GM23338 (cell line): ENCODE results near the gene KDM4C. TPM values are rescaled to one million over a fixed set of nuclear protein-coding genes. Genes with fewer than 3 reads are reported as not detected.

Source experiments
- ATAC-seq: fragments of 200-7000 bp; cut with Tn5 transposase; 3 replicates; pipeline ENCODE4 v1.9.1; 2020
- DNase-seq: peaks from one replicate; pipeline ENCODE4 v3.0.0-alpha.2; 2015; ENCODE audit warnings: low spot score
- H2AFZ ChIP-seq: fragments of 200-600 bp; sonication (generic); 2 replicates; pipeline ENCODE4 v1.8.0; 2016; ENCODE audit warnings: antibody characterized with exemption, mild to moderate bottlenecking, moderate library complexity
- H3F3A ChIP-seq: fragments of 200-600 bp; sonication (generic); replicated peaks from 2 replicates; pipeline ENCODE4 v1.8.0; 2017; ENCODE audit warnings: antibody characterized with exemption, mixed run types, low read depth
- H3K27ac ChIP-seq: fragments of 200-600 bp; sonication (generic); 2 replicates; pipeline ENCODE4 v1.6.1; 2016; ENCODE audit warnings: low read depth
- H3K27me3 ChIP-seq: fragments of 200-600 bp; sonication (generic); 2 replicates; pipeline ENCODE4 v1.8.0; 2016; ENCODE audit warnings: mild to moderate bottlenecking, mixed run types, moderate library complexity; ENCODE audit not compliant: insufficient read depth
- H3K36me3 ChIP-seq: fragments of 200-600 bp; sonication (generic); 2 replicates; pipeline ENCODE4 v1.8.0; 2016; ENCODE audit warnings: mild to moderate bottlenecking; ENCODE audit not compliant: insufficient read depth
- H3K4me1 ChIP-seq: fragments of 200-600 bp; sonication (generic); 2 replicates; pipeline ENCODE4 v1.8.0; 2016; ENCODE audit warnings: mild to moderate bottlenecking, moderate library complexity; ENCODE audit not compliant: insufficient read depth
- H3K4me2 ChIP-seq: fragments of 200-600 bp; sonication (generic); 2 replicates; pipeline ENCODE4 v1.7.1; 2017; ENCODE audit warnings: mixed run types
- H3K4me3 ChIP-seq: fragments of 200-600 bp; sonication (generic); 2 replicates; pipeline ENCODE4 v1.6.1; 2016; ENCODE audit warnings: mixed run types
- H3K79me2 ChIP-seq: fragments of 200-600 bp; sonication (generic); replicated peaks from 2 replicates; pipeline ENCODE4 v1.8.0; 2017; ENCODE audit warnings: mild to moderate bottlenecking; ENCODE audit not compliant: insufficient read depth
- H3K9me2 ChIP-seq: fragments of 200-600 bp; sonication (generic); 2 replicates; pipeline ENCODE4 v1.8.0; 2017; ENCODE audit not compliant: insufficient read depth
- H4K20me1 ChIP-seq: fragments of 200-600 bp; sonication (generic); replicated peaks from 2 replicates; pipeline ENCODE4 v1.8.0; 2017; ENCODE audit warnings: mild to moderate bottlenecking; ENCODE audit not compliant: insufficient read depth
- H3K27ac Mint-ChIP-seq: 2 replicates; pipeline ENCODE4 v1.8.0; 2020; ENCODE audit warnings: inconsistent platforms, mild to moderate bottlenecking, moderate library complexity, mixed read lengths
- H3K27me3 Mint-ChIP-seq: 3 replicates; pipeline ENCODE4 v1.8.0; 2022; ENCODE audit warnings: low read depth, mild to moderate bottlenecking, moderate library complexity, mixed read lengths, inconsistent platforms; ENCODE audit not compliant: insufficient read depth, poor library complexity
- H3K36me3 Mint-ChIP-seq: 3 replicates; pipeline ENCODE4 v1.8.0; 2021; ENCODE audit warnings: low read depth, mild to moderate bottlenecking, inconsistent platforms, moderate library complexity, mixed read lengths
- H3K4me1 Mint-ChIP-seq: 3 replicates; pipeline ENCODE4 v1.8.0; 2020; ENCODE audit warnings: mild to moderate bottlenecking, inconsistent platforms, mixed read lengths
- H3K4me3 Mint-ChIP-seq: 3 replicates; pipeline ENCODE4 v1.8.0; 2021; ENCODE audit warnings: moderate library complexity, mild to moderate bottlenecking, inconsistent platforms, mixed read lengths
- H3K9me3 Mint-ChIP-seq: 3 replicates; pipeline ENCODE4 v1.8.0; 2020; ENCODE audit warnings: moderate library complexity, mild to moderate bottlenecking, inconsistent platforms, mixed read lengths
- CREB1 ChIP-seq: fragments of 250-450 bp; sonication (Bioruptor Pico); IDR thresholded peaks from 2 replicates; pipeline ENCODE4 v1.5.0; 2020; ENCODE audit warnings: low read depth, mild to moderate bottlenecking, moderate library complexity
- CTCF ChIP-seq, 2 experiments: fragments of 200-600 bp in 1 of 2; sonication (generic) in 1 of 2; conservative IDR thresholded peaks; 2 replicates each; pipeline versions ENCODE4 v1.5.1 to v1.6.1; 2016 to 2017; ENCODE audit warnings: antibody characterized with exemption in 2 of 2, low read depth in 2 of 2, mild to moderate bottlenecking in 2 of 2, moderate library complexity in 1 of 2
- ETS1 ChIP-seq: IDR thresholded peaks from 2 replicates; pipeline ENCODE4 v1.6.1; 2016; ENCODE audit warnings: antibody characterized with exemption
- EZH2 ChIP-seq: fragments of 200-600 bp; sonication (generic); IDR thresholded peaks from one replicate; pipeline ENCODE4 v1.8.0; 2017; ENCODE audit warnings: antibody characterized with exemption, mild to moderate bottlenecking, low read depth; ENCODE audit not compliant: unreplicated experiment
- EZH2phosphoT487 ChIP-seq: fragments of 200-600 bp; sonication (generic); IDR thresholded peaks from one replicate; pipeline ENCODE4 v1.8.1; 2018; ENCODE audit warnings: antibody characterized with exemption; ENCODE audit not compliant: unreplicated experiment
- JUNB ChIP-seq: IDR thresholded peaks from one replicate; pipeline ENCODE4 v1.6.1; 2016; ENCODE audit warnings: antibody characterized with exemption; ENCODE audit not compliant: unreplicated experiment
- NANOG ChIP-seq: IDR thresholded peaks from 2 replicates; pipeline ENCODE4 v1.6.1; 2016; ENCODE audit warnings: antibody characterized with exemption, borderline replicate concordance
- POLR2AphosphoS5 ChIP-seq: IDR thresholded peaks from 2 replicates; pipeline ENCODE4 v1.6.1; 2016; ENCODE audit warnings: antibody characterized with exemption, low read depth
- STAT1 ChIP-seq: IDR thresholded peaks from one replicate; pipeline ENCODE4 v1.6.1; 2016; ENCODE audit warnings: antibody characterized with exemption; ENCODE audit not compliant: unreplicated experiment
- ZNF114 ChIP-seq: fragments of 250-450 bp; sonication (Bioruptor Pico); IDR thresholded peaks from 2 replicates; pipeline ENCODE4 v1.5.0; 2020; ENCODE audit warnings: mild to moderate bottlenecking, moderate library complexity
- ZNF331 ChIP-seq: fragments of 250-450 bp; sonication (Bioruptor Pico); IDR thresholded peaks from 2 replicates; pipeline ENCODE4 v1.5.0; 2020; ENCODE audit warnings: low read depth, mild to moderate bottlenecking, moderate library complexity
- polyA plus RNA-seq: library from polyadenylated mRNA; unstranded; fragments of >200 nt; fragmentation: Nextera tagmentation; extraction: Ambion mirVana; gene quantifications from 2 replicates; pipeline ENCODE4 v1.2.1, GENCODE V29; 2016
- total RNA-seq: library from RNA; depleted of rRNA; stranded (reverse); fragments of >200 nt; shearing (Covaris generic); gene quantifications from 2 replicates; pipeline ENCODE4 v1.2.3, GENCODE V29; 2014
- TF ChIP-seq, protein P1 (sequence below): IDR thresholded peaks from one replicate; pipeline ENCODE4 v1.6.1; 2018; ENCODE audit warnings: antibody characterized with exemption; ENCODE audit not compliant: unreplicated experiment
- TF ChIP-seq, protein P2 (sequence below): fragments of 250-450 bp; sonication (Bioruptor Pico); IDR thresholded peaks from 2 replicates; pipeline ENCODE4 v1.5.0; 2020; ENCODE audit warnings: mild to moderate bottlenecking, moderate library complexity

KDM4C gene
- total and polyA plus RNA-seq, 2 experiments from 2014 or later = 12.0 to 43.8 TPM

- Mint-ChIP-seq H3K4me3 (no peak overlapping the region), H3K27ac (no peak overlapping the region), H3K9me3 (no peaks in the 10 kb centered on the region), H3K36me3 (peaks cover 29% of the 10 kb centered on the region), H3K27me3 (peaks cover 6% of the 10 kb centered on the region), H3K4me1 (no peaks in the 10 kb centered on the region)
- ATAC-seq = no peak
- H4K20me1 ChIP-seq = no peaks in the 10 kb centered on the region
- no peak for DNase-seq
- H3K9me2 ChIP-seq = no peaks in the 10 kb centered on the region
- H3K4me3 ChIP-seq = no peak overlapping the region
- TF ChIP-seq JUNB = no peak
- no peak for TF ChIP-seq ZNF331 (CRISPR knock-in tag)
- TF ChIP-seq, protein P1, sequence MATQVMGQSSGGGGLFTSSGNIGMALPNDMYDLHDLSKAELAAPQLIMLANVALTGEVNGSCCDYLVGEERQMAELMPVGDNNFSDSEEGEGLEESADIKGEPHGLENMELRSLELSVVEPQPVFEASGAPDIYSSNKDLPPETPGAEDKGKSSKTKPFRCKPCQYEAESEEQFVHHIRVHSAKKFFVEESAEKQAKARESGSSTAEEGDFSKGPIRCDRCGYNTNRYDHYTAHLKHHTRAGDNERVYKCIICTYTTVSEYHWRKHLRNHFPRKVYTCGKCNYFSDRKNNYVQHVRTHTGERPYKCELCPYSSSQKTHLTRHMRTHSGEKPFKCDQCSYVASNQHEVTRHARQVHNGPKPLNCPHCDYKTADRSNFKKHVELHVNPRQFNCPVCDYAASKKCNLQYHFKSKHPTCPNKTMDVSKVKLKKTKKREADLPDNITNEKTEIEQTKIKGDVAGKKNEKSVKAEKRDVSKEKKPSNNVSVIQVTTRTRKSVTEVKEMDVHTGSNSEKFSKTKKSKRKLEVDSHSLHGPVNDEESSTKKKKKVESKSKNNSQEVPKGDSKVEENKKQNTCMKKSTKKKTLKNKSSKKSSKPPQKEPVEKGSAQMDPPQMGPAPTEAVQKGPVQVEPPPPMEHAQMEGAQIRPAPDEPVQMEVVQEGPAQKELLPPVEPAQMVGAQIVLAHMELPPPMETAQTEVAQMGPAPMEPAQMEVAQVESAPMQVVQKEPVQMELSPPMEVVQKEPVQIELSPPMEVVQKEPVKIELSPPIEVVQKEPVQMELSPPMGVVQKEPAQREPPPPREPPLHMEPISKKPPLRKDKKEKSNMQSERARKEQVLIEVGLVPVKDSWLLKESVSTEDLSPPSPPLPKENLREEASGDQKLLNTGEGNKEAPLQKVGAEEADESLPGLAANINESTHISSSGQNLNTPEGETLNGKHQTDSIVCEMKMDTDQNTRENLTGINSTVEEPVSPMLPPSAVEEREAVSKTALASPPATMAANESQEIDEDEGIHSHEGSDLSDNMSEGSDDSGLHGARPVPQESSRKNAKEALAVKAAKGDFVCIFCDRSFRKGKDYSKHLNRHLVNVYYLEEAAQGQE = no peak
- no peak for TF ChIP-seq CREB1 (CRISPR knock-in tag)
- TF ChIP-seq, protein P2, sequence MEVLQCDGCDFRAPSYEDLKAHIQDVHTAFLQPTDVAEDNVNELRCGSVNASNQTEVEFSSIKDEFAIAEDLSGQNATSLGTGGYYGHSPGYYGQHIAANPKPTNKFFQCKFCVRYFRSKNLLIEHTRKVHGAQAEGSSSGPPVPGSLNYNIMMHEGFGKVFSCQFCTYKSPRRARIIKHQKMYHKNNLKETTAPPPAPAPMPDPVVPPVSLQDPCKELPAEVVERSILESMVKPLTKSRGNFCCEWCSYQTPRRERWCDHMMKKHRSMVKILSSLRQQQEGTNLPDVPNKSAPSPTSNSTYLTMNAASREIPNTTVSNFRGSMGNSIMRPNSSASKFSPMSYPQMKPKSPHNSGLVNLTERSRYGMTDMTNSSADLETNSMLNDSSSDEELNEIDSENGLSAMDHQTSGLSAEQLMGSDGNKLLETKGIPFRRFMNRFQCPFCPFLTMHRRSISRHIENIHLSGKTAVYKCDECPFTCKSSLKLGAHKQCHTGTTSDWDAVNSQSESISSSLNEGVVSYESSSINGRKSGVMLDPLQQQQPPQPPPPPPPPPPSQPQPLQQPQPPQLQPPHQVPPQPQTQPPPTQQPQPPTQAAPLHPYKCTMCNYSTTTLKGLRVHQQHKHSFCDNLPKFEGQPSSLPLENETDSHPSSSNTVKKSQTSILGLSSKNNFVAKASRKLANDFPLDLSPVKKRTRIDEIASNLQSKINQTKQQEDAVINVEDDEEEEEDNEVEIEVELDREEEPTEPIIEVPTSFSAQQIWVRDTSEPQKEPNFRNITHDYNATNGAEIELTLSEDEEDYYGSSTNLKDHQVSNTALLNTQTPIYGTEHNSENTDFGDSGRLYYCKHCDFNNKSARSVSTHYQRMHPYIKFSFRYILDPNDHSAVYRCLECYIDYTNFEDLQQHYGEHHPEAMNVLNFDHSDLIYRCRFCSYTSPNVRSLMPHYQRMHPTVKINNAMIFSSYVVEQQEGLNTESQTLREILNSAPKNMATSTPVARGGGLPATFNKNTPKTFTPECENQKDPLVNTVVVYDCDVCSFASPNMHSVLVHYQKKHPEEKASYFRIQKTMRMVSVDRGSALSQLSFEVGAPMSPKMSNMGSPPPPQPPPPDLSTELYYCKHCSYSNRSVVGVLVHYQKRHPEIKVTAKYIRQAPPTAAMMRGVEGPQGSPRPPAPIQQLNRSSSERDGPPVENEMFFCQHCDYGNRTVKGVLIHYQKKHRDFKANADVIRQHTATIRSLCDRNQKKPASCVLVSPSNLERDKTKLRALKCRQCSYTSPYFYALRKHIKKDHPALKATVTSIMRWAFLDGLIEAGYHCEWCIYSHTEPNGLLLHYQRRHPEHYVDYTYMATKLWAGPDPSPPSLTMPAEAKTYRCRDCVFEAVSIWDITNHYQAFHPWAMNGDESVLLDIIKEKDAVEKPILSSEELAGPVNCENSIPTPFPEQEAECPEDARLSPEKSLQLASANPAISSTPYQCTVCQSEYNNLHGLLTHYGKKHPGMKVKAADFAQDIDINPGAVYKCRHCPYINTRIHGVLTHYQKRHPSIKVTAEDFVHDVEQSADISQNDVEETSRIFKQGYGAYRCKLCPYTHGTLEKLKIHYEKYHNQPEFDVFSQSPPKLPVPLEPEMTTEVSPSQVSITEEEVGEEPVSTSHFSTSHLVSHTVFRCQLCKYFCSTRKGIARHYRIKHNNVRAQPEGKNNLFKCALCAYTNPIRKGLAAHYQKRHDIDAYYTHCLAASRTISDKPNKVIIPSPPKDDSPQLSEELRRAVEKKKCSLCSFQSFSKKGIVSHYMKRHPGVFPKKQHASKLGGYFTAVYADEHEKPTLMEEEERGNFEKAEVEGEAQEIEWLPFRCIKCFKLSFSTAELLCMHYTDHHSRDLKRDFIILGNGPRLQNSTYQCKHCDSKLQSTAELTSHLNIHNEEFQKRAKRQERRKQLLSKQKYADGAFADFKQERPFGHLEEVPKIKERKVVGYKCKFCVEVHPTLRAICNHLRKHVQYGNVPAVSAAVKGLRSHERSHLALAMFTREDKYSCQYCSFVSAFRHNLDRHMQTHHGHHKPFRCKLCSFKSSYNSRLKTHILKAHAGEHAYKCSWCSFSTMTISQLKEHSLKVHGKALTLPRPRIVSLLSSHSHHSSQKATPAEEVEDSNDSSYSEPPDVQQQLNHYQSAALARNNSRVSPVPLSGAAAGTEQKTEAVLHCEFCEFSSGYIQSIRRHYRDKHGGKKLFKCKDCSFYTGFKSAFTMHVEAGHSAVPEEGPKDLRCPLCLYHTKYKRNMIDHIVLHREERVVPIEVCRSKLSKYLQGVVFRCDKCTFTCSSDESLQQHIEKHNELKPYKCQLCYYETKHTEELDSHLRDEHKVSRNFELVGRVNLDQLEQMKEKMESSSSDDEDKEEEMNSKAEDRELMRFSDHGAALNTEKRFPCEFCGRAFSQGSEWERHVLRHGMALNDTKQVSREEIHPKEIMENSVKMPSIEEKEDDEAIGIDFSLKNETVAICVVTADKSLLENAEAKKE (CRISPR knock-in tag) = no peak
- no peak for TF ChIP-seq POLR2AphosphoS5
- no peak for TF ChIP-seq CTCF (conservative IDR thresholded peaks at IDR 0.05; ENCODE audit: low read depth in 2 of 2)
- no peak for TF ChIP-seq EZH2
- no peak for TF ChIP-seq ZNF114 (CRISPR knock-in tag)
- no peak for TF ChIP-seq STAT1
- no peak for TF ChIP-seq EZH2phosphoT487
- TF ChIP-seq ETS1 = no peak
- TF ChIP-seq NANOG = no peak
- H3K4me1 ChIP-seq = no peaks in the 10 kb centered on the region
- no peak overlapping the region for H2AFZ ChIP-seq
- no peaks in the 10 kb centered on the region for H3K79me2 ChIP-seq
- H3K27me3 ChIP-seq = no peaks in the 10 kb centered on the region
- no peak overlapping the region for H3K4me2 ChIP-seq
- no peaks in the 10 kb centered on the region for H3K36me3 ChIP-seq
- H3K27ac ChIP-seq = no peak overlapping the region
- no peaks in the 10 kb centered on the region for H3F3A ChIP-seq
Observed at GRCh38 chr9:6838158-6838557, 80.4 kb downstream of the KDM4C start.
